HG02759 (cell line): Measurements from ENCODE around the gene CLMN.

Experiments
- ATAC-seq: cut with Tn5 transposase; IDR thresholded peaks from one replicate; pipeline ENCODE4 v1.9.1; 2021; ENCODE audit warnings: mild to moderate bottlenecking, moderate library complexity; ENCODE audit not compliant: unreplicated experiment

CLMN gene

GRCh38 chr14:95199298-95199983 is 120.3 kb downstream of the CLMN start:
- no peak for ATAC-seq

- no peak for ATAC-seq
These were observed 121.4 kb downstream of the CLMN start for GRCh38 chr14:95198320-95198719.

GRCh38 chr14:95197551-95197950 is 122.2 kb downstream of the CLMN start:
- ATAC-seq, result no peak

- ATAC-seq, result no peak
These were observed 122.7 kb downstream of the CLMN start for GRCh38 chr14:95196826-95197545.

GRCh38 chr14:95196268-95196667 is 123.4 kb downstream of the CLMN start:
- peak; percentile 62 for ATAC-seq

- ATAC-seq, result no peak
These were observed 124.7 kb downstream of the CLMN start for GRCh38 chr14:95195031-95195430.

- ATAC-seq, result no peak
These were observed 126.6 kb downstream of the CLMN start for GRCh38 chr14:95193081-95193480.

- no peak for ATAC-seq
These were observed 127.4 kb downstream of the CLMN start for GRCh38 chr14:95192311-95192710.

- ATAC-seq, result no peak
These were observed 128.1 kb downstream of the CLMN start for GRCh38 chr14:95191445-95192199.

GRCh38 chr14:95190857-95191256 is 128.9 kb downstream of the CLMN start:
- no peak for ATAC-seq

- no peak for ATAC-seq
These were observed 129.3 kb downstream of the CLMN start for GRCh38 chr14:95190346-95190840.

- ATAC-seq, result no peak
These were observed 130.2 kb downstream of the CLMN start for GRCh38 chr14:95189367-95190132.

- no peak for ATAC-seq
These were observed 131.3 kb downstream of the CLMN start for GRCh38 chr14:95188380-95188779.

- ATAC-seq, result no peak
These were observed 133.8 kb downstream of the CLMN start for GRCh38 chr14:95185767-95186392.

- ATAC-seq, result no peak
These were observed 134.5 kb downstream of the CLMN start for GRCh38 chr14:95185033-95185766.

- no peak for ATAC-seq
These were observed 135.3 kb downstream of the CLMN start for GRCh38 chr14:95184413-95184790.

- no peak for ATAC-seq
These were observed 135.9 kb downstream of the CLMN start for GRCh38 chr14:95183532-95184412.

GRCh38 chr14:95183082-95183481 is 136.6 kb downstream of the CLMN start:
- ATAC-seq, result no peak

GRCh38 chr14:95182379-95182778 is 137.3 kb downstream of the CLMN start:
- no peak for ATAC-seq
